NB4 (cell line): ENCODE results near the gene FILIP1L.

Experiments
- DNase-seq: peaks from one replicate; pipeline ENCODE4 v3.0.0; 2010; ENCODE audit warnings: low read depth
- H3K4me3 ChIP-seq: one replicate; pipeline ENCODE4 v1.5.1; 2011; ENCODE audit warnings: mild to moderate bottlenecking, low read depth, low read length, moderate library complexity
- MYC ChIP-seq: IDR thresholded peaks from 2 replicates; pipeline ENCODE4 v1.6.1; 2011; ENCODE audit warnings: low read depth, low read length
- POLR2A ChIP-seq: IDR thresholded peaks from 2 replicates; pipeline ENCODE4 v1.6.1; 2011; ENCODE audit warnings: mild to moderate bottlenecking; ENCODE audit not compliant: insufficient read length; ENCODE audit errors: extremely low read depth
- TF ChIP-seq, protein P1 (sequence below): IDR thresholded peaks from one replicate; pipeline ENCODE4 v1.5.1; 2012; ENCODE audit warnings: low read depth, low read length
- TF ChIP-seq, protein P2 (sequence below): IDR thresholded peaks from 2 replicates; pipeline ENCODE4 v1.6.1; 2011; ENCODE audit warnings: low read depth, low read length

Gene FILIP1L

DNA sequence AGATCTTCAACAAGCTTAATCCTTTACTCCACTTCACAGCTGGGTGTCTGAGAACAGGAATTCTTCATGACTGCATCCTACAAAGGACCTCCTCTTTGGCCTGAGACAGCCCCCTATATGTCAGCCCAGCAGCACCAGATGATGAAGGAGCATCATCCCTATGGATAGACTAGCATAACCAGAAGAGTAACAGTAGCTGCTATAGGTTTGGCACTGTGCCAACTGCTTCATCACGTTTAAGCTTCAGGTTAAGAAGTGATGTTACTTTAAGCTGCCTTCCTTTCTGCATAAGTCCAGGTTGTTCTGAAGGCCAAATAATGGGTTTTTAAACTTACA is 246.0 kb downstream of the FILIP1L start:
- DNase-seq = peak; percentile 4
- TF ChIP-seq, protein P1, sequence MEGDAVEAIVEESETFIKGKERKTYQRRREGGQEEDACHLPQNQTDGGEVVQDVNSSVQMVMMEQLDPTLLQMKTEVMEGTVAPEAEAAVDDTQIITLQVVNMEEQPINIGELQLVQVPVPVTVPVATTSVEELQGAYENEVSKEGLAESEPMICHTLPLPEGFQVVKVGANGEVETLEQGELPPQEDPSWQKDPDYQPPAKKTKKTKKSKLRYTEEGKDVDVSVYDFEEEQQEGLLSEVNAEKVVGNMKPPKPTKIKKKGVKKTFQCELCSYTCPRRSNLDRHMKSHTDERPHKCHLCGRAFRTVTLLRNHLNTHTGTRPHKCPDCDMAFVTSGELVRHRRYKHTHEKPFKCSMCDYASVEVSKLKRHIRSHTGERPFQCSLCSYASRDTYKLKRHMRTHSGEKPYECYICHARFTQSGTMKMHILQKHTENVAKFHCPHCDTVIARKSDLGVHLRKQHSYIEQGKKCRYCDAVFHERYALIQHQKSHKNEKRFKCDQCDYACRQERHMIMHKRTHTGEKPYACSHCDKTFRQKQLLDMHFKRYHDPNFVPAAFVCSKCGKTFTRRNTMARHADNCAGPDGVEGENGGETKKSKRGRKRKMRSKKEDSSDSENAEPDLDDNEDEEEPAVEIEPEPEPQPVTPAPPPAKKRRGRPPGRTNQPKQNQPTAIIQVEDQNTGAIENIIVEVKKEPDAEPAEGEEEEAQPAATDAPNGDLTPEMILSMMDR = no peak
- TF ChIP-seq MYC (no peak), POLR2A (no peak)
- TF ChIP-seq, protein P2, sequence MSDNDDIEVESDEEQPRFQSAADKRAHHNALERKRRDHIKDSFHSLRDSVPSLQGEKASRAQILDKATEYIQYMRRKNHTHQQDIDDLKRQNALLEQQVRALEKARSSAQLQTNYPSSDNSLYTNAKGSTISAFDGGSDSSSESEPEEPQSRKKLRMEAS = no peak
- no peak overlapping the region for H3K4me3 ChIP-seq

DNA sequence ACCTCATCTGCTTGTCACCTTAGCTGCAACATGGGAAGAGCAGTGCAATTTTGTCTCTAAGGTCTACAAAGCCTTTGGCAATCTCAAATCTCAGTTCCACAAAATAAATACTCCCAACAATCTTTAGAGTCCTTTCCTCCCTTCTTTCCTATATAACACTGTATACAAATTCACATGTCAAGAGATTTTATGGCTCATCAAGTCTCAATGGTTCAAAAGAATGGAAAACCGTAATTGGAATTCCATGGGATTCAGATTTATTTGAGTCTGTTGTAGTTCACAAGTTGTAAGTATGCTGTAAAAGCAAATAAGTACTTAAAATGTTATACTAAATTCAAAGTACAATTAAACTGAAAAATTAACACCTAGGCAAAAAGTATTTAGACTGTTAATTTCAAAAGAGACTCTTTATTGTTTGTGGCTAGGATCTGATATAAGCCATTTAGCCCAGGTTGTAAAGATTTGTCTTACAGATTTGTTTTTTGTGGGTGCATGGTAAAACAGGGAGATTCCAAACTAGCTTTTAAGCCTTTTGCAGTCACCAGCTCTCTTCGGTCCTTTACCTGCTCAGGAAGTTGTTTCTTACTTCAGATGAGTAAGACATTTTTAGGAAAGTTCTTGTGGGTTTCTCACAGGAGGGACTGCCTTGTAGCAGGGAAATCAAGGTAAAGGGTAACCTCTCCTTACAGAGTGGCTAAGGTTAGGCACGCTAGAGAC is 246.5 kb downstream of the FILIP1L start:
- DNase-seq = no peak
- no peak overlapping the region for H3K4me3 ChIP-seq
- TF ChIP-seq POLR2A = no peak
- TF ChIP-seq, protein P2 = no peak
- TF ChIP-seq, protein P1 = no peak
- no peak for TF ChIP-seq MYC

DNA sequence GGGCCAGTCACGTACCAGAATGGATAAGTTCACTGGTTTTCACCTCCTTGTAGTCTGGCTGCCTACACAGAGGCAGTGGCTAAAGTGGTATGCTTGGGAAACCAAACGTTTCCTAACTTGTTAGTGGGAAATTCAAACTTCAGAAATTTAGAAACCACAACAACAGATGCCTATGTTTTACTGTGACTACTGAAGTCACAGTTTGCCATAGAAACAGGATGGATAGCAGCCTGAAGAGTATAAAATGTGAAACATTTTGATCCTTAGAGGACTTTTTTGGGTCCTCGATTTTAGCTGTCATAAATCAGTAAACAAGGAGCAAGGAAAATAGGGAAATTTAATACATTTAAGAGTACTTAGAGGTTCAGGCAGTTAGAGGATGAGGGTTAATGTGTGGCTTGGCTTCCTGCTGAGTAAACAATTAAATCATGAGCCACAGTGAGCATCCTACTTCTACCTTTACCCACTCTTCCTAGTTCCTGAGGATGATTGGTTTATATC is 248.0 kb downstream of the FILIP1L start:
- no peak overlapping the region for H3K4me3 ChIP-seq
- peak; percentile 51 for DNase-seq
- TF ChIP-seq, protein P1 = no peak
- TF ChIP-seq MYC (no peak), POLR2A (no peak)
- TF ChIP-seq, protein P2 = no peak

DNA sequence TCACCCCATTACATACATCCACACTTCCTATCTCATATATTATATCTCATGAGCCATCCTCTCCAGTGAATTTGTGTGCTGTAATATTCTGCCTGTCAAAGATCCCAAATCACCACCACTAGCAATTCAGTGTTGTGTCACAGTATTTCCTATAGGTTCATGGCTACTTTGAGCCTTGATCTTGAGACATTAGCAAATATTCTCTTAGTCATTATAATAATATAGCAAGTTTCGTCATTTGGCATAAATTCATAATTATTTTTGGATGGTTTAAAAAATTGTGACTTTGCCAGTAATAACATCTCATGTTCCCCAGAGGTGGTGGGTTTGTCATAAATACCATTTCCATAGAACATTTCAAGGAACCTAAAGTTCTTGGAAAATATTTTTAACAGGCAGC is 249.0 kb downstream of the FILIP1L start:
- no peak for DNase-seq
- TF ChIP-seq MYC (no peak), POLR2A (no peak)
- TF ChIP-seq, protein P2 = no peak
- TF ChIP-seq, protein P1 = no peak
- no peak overlapping the region for H3K4me3 ChIP-seq

DNA sequence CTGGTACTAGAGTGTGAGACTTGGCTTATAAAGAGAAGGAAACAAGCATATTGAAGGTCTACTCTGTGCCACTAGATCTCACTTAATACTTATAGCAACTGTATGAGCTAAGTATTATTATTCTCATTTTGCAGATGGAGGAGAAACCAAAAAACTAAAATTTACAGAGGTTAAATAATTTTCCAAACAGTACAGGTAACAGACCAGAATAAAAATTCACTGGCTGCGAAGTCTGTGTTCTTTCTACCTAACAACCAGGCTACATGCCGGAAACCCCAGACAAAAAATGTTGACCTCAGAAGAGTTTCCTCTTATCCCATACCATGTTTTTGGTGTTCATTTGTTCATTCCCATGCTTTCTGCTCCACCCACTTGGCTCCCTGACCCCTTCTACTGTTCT is 250.0 kb downstream of the FILIP1L start:
- no peak for TF ChIP-seq MYC
- no peak overlapping the region for H3K4me3 ChIP-seq
- no peak for DNase-seq

DNA sequence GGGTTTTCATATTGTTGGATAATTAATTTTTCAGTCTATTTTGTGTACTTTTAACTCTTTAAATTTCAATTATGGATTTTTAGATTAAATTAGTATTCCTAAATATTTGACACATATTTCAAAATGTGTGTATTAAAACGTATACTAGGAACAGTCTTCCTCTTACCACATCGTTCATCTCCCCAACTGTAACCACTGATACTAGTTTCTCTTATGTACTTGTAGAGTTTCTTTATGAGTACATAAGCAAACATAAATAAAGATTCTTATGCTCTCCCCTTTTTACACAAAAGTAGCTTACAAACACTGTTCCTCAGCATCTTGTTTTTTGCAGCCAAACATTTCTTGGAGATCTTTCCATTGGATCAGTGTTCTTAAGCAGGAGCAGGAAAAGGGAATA is 250.7 kb downstream of the FILIP1L start:
- DNase-seq = no peak
- no peak for TF ChIP-seq MYC
- TF ChIP-seq, protein P2 = no peak
- TF ChIP-seq POLR2A = no peak
- TF ChIP-seq, protein P1 = no peak
- no peak overlapping the region for H3K4me3 ChIP-seq
